ENCODE measurements around the gene ARHGAP6.
"Not testable (repeated sequence)": the region's sequence is repeated elsewhere in the genome, so short reads cannot be mapped to it uniquely, and the experiment has no call there.

ARHGAP6 gene

GRCh38 chrX:11365426-11365825 lies 300.3 kb downstream of the ARHGAP6 start:
- no peak for TF ChIP-seq CTCF (conservative IDR thresholded peaks at IDR 0.05)
- peak overlapping the region; percentile 85 for H3K27ac ChIP-seq

GRCh38 chrX:11364835-11365234 lies 300.9 kb downstream of the ARHGAP6 start:
- H3K27ac ChIP-seq, result peak overlapping the region; percentile 85
- TF ChIP-seq CTCF (conservative IDR thresholded peaks at IDR 0.05), result no peak

GRCh38 chrX:11363825-11364224 lies 301.9 kb downstream of the ARHGAP6 start:
- H3K27ac ChIP-seq, result not testable (repeated sequence)

- TF ChIP-seq CTCF (conservative IDR thresholded peaks at IDR 0.05), result no peak
- no peak overlapping the region for H3K27ac ChIP-seq
These were observed 302.6 kb downstream of the ARHGAP6 start for GRCh38 chrX:11363069-11363594.

- not testable (repeated sequence) for H3K27ac ChIP-seq
These were observed 304.1 kb downstream of the ARHGAP6 start for GRCh38 chrX:11361666-11362065.

- H3K27ac ChIP-seq, result not testable (repeated sequence)
These were observed 309.8 kb downstream of the ARHGAP6 start for GRCh38 chrX:11355944-11356343.

GRCh38 chrX:11355259-11355909 lies 310.3 kb downstream of the ARHGAP6 start:
- TF ChIP-seq CTCF (conservative IDR thresholded peaks at IDR 0.05), result no peak
- H3K27ac ChIP-seq, result no peak overlapping the region

GRCh38 chrX:11352296-11352741 lies 313.4 kb downstream of the ARHGAP6 start:
- no peak for TF ChIP-seq CTCF (conservative IDR thresholded peaks at IDR 0.05)
- peak overlapping the region; percentile 80 for H3K27ac ChIP-seq

GRCh38 chrX:11351375-11352295 lies 314.1 kb downstream of the ARHGAP6 start:
- TF ChIP-seq CTCF (conservative IDR thresholded peaks at IDR 0.05), result no peak
- H3K27ac ChIP-seq, result peak overlapping the region; percentile 80

Data from VCaP (cell line).